ENCODE results near the gene WDR64.

DNA sequence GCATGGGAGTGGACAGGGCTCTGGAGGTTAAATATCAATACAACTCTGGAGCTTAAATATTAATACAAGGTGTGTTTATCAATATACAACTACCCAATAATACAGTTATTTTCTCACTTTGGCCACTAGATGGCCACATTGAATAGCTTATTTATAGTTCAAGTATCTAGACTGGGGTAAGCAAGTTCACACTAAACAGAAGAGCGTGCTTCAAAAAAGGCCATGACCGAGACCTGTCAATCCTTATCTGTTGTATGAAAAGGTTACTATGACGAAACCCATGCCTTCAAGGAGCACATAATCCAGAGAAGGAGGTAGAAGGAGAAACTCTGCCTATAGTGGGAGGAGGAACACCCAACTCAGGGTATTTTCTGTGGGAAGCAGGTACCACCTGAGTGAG is 41.0 kb upstream of the WDR64 start:
- TF ChIP-seq POLR2A (IDR thresholded peaks at IDR 0.05) (no peak), EP300 (IDR thresholded peaks at IDR 0.05) (no peak)
- TF ChIP-seq, protein P1, sequence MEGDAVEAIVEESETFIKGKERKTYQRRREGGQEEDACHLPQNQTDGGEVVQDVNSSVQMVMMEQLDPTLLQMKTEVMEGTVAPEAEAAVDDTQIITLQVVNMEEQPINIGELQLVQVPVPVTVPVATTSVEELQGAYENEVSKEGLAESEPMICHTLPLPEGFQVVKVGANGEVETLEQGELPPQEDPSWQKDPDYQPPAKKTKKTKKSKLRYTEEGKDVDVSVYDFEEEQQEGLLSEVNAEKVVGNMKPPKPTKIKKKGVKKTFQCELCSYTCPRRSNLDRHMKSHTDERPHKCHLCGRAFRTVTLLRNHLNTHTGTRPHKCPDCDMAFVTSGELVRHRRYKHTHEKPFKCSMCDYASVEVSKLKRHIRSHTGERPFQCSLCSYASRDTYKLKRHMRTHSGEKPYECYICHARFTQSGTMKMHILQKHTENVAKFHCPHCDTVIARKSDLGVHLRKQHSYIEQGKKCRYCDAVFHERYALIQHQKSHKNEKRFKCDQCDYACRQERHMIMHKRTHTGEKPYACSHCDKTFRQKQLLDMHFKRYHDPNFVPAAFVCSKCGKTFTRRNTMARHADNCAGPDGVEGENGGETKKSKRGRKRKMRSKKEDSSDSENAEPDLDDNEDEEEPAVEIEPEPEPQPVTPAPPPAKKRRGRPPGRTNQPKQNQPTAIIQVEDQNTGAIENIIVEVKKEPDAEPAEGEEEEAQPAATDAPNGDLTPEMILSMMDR (IDR thresholded peaks at IDR 0.05), result peak in 1 of 2 donors; percentile 81
